Endothelial cell of umbilical vein (primary cell): Measurements from ENCODE around the gene ADAMTS17. TPM values are rescaled to one million over a fixed set of nuclear protein-coding genes. Genes with fewer than 3 reads are reported as not detected.
A peak's percentile ranks its signal among the peaks of the same experiment; 100 is the strongest.
"Not testable (repeated sequence)": the region's sequence is repeated elsewhere in the genome, so short reads cannot be mapped to it uniquely, and the experiment has no call there.

Experiments used
- BruUV-seq: library from RNA; stranded (reverse); fragments of 400-500 nt; replicated peaks from 2 replicates; lab custom pipeline; 2021; lab: Mats Ljungman, UMichigan
- CTCF ChIA-PET: fragments of 300-600, 350-600 bp; sonication (Branson Sonifier 250); formaldehyde crosslinking; loops from one replicate; lab custom pipeline; 2021; ENCODE audit warnings: antibody characterized with exemption, inconsistent platforms; lab: Charles Lee
- POLR2A ChIA-PET: fragments of 300-600, 350-600 bp; sonication (Branson Sonifier 250); formaldehyde crosslinking; loops from one replicate; lab custom pipeline; 2021; ENCODE audit warnings: antibody characterized with exemption, inconsistent platforms; lab: Charles Lee
- DNase-seq: peaks from one replicate; pipeline ENCODE4 v3.0.0-alpha.2; 2011; ENCODE audit warnings: low read depth, low spot score
- FAIRE-seq: peaks from 2 replicates; lab custom pipeline; 2011; peaks lifted over from hg19 to GRCh38; lab: Jason Lieb, UNC
- H2AFZ ChIP-seq: 2 replicates; pipeline ENCODE4 v1.6.0; 2012; ENCODE audit warnings: low read depth, low read length, control low read depth, inconsistent platforms
- H3K27ac ChIP-seq: 2 replicates; pipeline ENCODE4 v1.5.1; 2011; ENCODE audit warnings: low read depth, mild to moderate bottlenecking, control low read depth, low read length, moderate library complexity; ENCODE audit not compliant: insufficient read depth
- H3K27me3 ChIP-seq, 2 experiments: 2 replicates each; pipeline versions ENCODE4 v1.6.0 to v1.6.1; 2011; ENCODE audit warnings: low read length in 2 of 2, mixed read lengths in 1 of 2; ENCODE audit not compliant: control insufficient read depth in 2 of 2, insufficient read depth in 2 of 2
- H3K36me3 ChIP-seq, 2 experiments: 2 replicates in 1 of 2; 3 replicates in 1 of 2; pipeline ENCODE4 v1.5.1; 2011; ENCODE audit warnings: low read length in 2 of 2, mild to moderate bottlenecking in 1 of 2, moderate library complexity in 1 of 2; ENCODE audit not compliant: control insufficient read depth in 2 of 2, insufficient read depth in 2 of 2; ENCODE audit errors: extremely low read depth in 1 of 2
- H3K4me1 ChIP-seq: 3 replicates; pipeline ENCODE4 v1.5.1; 2011; ENCODE audit warnings: mild to moderate bottlenecking, low read length; ENCODE audit not compliant: control insufficient read depth, insufficient read depth; ENCODE audit errors: extremely low read depth
- H3K4me2 ChIP-seq: 2 replicates; pipeline ENCODE4 v1.6.1; 2011; ENCODE audit warnings: low read length, control low read depth, mixed read lengths; ENCODE audit not compliant: insufficient read depth
- H3K4me3 ChIP-seq, 3 experiments: fragments of 200-600 bp in 1 of 3; sonication (generic), shearing (Covaris generic) in 1 of 3; replicated peaks in 1 of 3; 2 replicates each; pipeline ENCODE4 v1.5.1; 2011 to 2016; ENCODE audit warnings: control low read depth in 3 of 3, low read length in 3 of 3, mild to moderate bottlenecking in 2 of 3, inconsistent platforms in 1 of 3, low read depth in 1 of 3, moderate library complexity in 1 of 3; ENCODE audit not compliant: insufficient read depth in 1 of 3
- H3K79me2 ChIP-seq: 2 replicates; pipeline ENCODE4 v1.6.0; 2012; ENCODE audit warnings: low read length, inconsistent platforms; ENCODE audit not compliant: control insufficient read depth, insufficient read depth
- H3K9ac ChIP-seq: replicated peaks from 2 replicates; pipeline ENCODE3; 2011; ENCODE audit warnings: low read length, control low read depth; ENCODE audit not compliant: insufficient read depth; ENCODE audit errors: extremely low read depth
- H3K9me1 ChIP-seq: replicated peaks from 3 replicates; pipeline ENCODE4 v1.6.0; 2011; ENCODE audit warnings: mild to moderate bottlenecking, low read length; ENCODE audit not compliant: control insufficient read depth, insufficient read depth; ENCODE audit errors: extremely low read depth
- H3K9me3 ChIP-seq: replicated peaks from 2 replicates; pipeline ENCODE4 v1.5.1; 2012; ENCODE audit warnings: low read length, inconsistent platforms; ENCODE audit not compliant: control insufficient read depth, insufficient read depth
- H4K20me1 ChIP-seq: replicated peaks from 2 replicates; pipeline ENCODE3; 2011; ENCODE audit warnings: mild to moderate bottlenecking, low read length; ENCODE audit not compliant: control insufficient read depth, insufficient read depth; ENCODE audit errors: extremely low read depth
- JUN ChIP-seq: IDR thresholded peaks from 2 replicates; pipeline ENCODE4 v1.6.1; 2011; ENCODE audit warnings: borderline replicate concordance, low read depth; ENCODE audit not compliant: insufficient read length, insufficient read depth
- dilution Hi-C: fragments of 300-500 bp; cut with MboI; formaldehyde crosslinking; loops from one replicate; pipeline ENCODE4 v1.15.0; 2019; ENCODE audit warnings: low sequenced_read_pairs; ENCODE audit not compliant: extremely low pct_ligation_motif_present
- intact Hi-C: fragments of 100-400 bp; cut with micrococcal nuclease; formaldehyde crosslinking; loops from one replicate; pipeline ENCODE4 v1.10.0; 2022
- polyA plus RNA-seq, 4 experiments: library from polyadenylated mRNA; depleted of rRNA in 3 of 4; stranded (reverse) in 3 of 4; unstranded in 1 of 4; fragments of >200 nt; gene quantifications; 2 replicates each; pipeline versions ENCODE4 v1.2.1 to v1.2.3, GENCODE V29; 2011 to 2012; ENCODE audit warnings: missing spikeins in 1 of 4
- total RNA-seq: library from RNA; stranded (reverse); gene quantifications from 2 replicates; pipeline ENCODE4 v1.2.3, GENCODE V29; 2021
- TF ChIP-seq, protein P1 (sequence below), 2 donors: IDR thresholded peaks; 1 replicate in 1 of 2; 2 replicates in 1 of 2; pipeline ENCODE4 v1.5.1; 2011; ENCODE audit warnings: low read length in 2 of 2, mild to moderate bottlenecking in 2 of 2, moderate library complexity in 2 of 2, control low read depth in 1 of 2, inconsistent platforms in 1 of 2, low read depth in 1 of 2; ENCODE audit not compliant: insufficient read depth in 1 of 2; ENCODE audit errors: extremely low read depth in 1 of 2

Gene ADAMTS17
- total and polyA plus RNA-seq, 2 donors (not counting 3 experiments of a cell fraction or from before 2014, with no cell fraction given): 0.12 TPM; not detected in 1

DNA sequence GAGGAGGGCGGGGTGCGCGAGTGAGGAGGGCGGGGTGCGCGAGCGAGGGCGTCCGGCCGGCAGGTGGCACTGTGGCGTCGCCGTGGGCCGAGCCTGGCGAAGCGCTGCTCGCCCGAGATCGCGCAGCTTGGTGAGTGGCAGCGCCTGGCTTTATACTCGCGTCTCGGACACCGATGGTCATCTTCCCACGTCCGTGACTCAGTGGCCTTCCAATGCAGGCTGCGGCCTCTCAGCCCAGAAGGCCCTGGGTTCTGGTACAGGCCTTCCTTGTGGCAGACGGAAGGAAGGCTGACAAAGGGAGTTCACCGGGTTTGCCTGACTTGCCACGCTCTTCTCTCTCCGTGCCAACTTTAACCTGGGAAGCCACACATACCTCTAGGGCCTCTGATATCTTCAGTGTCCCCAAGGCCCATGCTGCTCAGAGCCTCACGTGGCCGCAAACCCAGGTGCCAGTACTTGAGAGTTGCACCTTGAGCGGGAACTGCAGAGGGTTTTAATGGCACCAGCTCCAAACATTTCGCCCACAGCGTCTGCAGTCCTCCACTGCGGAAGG, 413.3 kb downstream of the ADAMTS17 start:
- Histone ChIP-seq H3K9me3 (no peaks in the 10 kb centered on the region), H3K36me3 (no peaks in the 10 kb centered on the region), H2AFZ (peak overlapping the region; percentile 99), H3K4me3 (peak overlapping the region in 2 of 3 experiments; percentile 17 to 61), H3K4me1 (peaks cover 5% of the 10 kb centered on the region), H3K9me1 (no peaks in the 10 kb centered on the region), H3K27ac (no peak overlapping the region), H3K4me2 (peak overlapping the region; percentile 84), H3K79me2 (no peaks in the 10 kb centered on the region), H4K20me1 (no peaks in the 10 kb centered on the region), H3K27me3 (peaks cover 2 to 4% of the 10 kb centered on the region in 2 experiments), H3K9ac (peak overlapping the region; percentile 51)
- CTCF ChIA-PET: interaction anchor here (0.6 to 3.6 kb wide), 13 partner anchors 9 to 697 kb away, joined by 3 to 46 read pairs (median 4); partner anchors contain the start of genes ADAMTS17, ASB7 and LINS1
- dilution Hi-C loops (no loop called here), intact Hi-C loops (loop anchor here (2.0 to 5.0 kb wide), 5 partner anchors 184 to 674 kb away; partner anchors contain the start of genes ASB7 and LINS1)
- no TSS peak for BruUV-seq
- DNase-seq (peak; percentile 54), FAIRE-seq (no peak)
- TF ChIP-seq, protein P1, sequence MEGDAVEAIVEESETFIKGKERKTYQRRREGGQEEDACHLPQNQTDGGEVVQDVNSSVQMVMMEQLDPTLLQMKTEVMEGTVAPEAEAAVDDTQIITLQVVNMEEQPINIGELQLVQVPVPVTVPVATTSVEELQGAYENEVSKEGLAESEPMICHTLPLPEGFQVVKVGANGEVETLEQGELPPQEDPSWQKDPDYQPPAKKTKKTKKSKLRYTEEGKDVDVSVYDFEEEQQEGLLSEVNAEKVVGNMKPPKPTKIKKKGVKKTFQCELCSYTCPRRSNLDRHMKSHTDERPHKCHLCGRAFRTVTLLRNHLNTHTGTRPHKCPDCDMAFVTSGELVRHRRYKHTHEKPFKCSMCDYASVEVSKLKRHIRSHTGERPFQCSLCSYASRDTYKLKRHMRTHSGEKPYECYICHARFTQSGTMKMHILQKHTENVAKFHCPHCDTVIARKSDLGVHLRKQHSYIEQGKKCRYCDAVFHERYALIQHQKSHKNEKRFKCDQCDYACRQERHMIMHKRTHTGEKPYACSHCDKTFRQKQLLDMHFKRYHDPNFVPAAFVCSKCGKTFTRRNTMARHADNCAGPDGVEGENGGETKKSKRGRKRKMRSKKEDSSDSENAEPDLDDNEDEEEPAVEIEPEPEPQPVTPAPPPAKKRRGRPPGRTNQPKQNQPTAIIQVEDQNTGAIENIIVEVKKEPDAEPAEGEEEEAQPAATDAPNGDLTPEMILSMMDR (IDR thresholded peaks at IDR 0.05; ENCODE audit: extremely low read depth in 1 of 2, insufficient read depth in 1 of 2, low read depth in 1 of 2, low read length in 2 of 2): peak; percentile 31 to 57
- no peak for TF ChIP-seq JUN
- POLR2A ChIA-PET: interaction anchor here (0.6 kb wide), 1 partner anchor 50 kb away, joined by 4 read pairs; no protein-coding TSS in a partner anchor

DNA sequence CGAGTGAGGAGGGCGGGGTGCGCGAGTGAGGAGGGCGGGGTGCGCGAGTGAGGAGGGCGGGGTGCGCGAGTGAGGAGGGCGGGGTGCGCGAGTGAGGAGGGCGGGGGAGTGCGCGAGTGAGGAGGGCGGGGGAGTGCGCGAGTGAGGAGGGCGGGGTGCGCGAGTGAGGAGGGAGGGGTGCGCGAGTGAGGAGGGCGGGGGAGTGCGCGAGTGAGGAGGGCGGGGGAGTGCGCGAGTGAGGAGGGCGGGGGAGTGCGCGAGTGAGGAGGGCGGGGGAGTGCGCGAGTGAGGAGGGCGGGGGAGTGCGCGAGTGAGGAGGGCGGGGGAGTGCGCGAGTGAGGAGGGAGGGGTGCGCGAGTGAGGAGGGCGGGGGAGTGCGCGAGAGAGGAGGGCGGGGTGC, 415.2 kb downstream of the ADAMTS17 start:
- BruUV-seq, H3K9me3 ChIP-seq, H3K27ac ChIP-seq, H3K9ac ChIP-seq, H3K79me2 ChIP-seq, DNase-seq, H4K20me1 ChIP-seq, FAIRE-seq, H3K36me3 ChIP-seq, dilution Hi-C loops, POLR2A ChIA-PET, H3K4me2 ChIP-seq, H3K9me1 ChIP-seq, H2AFZ ChIP-seq, H3K4me1 ChIP-seq, H3K4me3 ChIP-seq: not testable (repeated sequence)
- peaks cover 2 to 11% of the 10 kb centered on the region in 2 experiments for H3K27me3 ChIP-seq
- CTCF ChIA-PET: interaction anchor here (1.2 to 3.3 kb wide), 3 partner anchors 416 to 646 kb away, joined by 5 to 25 read pairs (median 17); partner anchors contain the start of gene ADAMTS17
- intact Hi-C loops: loop anchor here (5.0 kb wide), 2 partner anchors 186 to 676 kb away; partner anchors contain the start of genes ASB7 and LINS1
